NCI-H146 treated with DMSO at 0.1 percent for 48 hours (cell line): ENCODE results near the gene TNRC6A.
"Not testable (repeated sequence)": the region's sequence is repeated elsewhere in the genome, so short reads cannot be mapped to it uniquely, and the experiment has no call there.

Source experiments
- DNase-seq: peaks from one replicate; lab custom pipeline; 2025; ENCODE audit not compliant: unreplicated experiment; lab: John Stamatoyannopoulos, UW

Gene TNRC6A

DNA sequence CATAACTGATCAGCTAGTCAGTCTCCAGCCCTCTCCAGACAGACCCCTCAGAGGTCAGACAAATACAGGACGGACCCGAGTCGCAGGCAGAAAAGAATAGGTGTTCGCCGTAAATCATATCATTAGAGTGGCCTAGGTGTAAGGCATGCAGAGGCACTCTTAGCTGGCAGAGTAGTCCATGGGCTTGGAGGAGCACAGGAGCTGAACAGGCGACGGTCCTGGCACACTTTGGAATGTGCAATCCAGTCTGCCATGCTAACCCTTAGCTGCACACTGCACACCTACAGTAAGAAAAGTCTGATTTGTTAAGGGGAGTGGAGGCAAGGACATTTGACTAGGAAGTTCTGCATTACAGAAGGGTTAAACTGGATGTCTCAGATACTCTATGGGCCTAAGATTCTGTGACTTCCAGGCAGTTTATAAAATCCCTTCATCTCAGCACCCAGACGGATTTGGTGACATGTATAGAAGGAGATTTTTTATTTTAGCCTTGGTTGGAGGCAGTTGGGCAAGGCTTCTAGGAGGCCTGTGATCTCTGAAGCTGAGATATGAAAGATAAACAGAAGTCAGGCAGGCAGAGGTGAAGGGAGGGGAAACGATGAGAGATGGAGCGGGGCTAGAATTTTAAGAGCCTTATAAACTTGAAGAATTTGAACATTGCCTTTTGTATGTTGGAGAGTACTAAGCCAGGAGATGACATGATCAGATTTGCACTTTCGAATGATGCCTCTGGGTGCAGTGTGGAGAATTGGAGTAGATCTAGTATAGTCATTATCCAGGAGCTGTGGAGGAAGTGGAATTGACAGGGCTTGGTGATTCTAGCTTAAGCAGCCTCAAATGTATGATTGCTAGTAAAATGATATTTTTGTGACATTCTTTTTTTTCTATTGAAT is 81.7 kb downstream of the TNRC6A start:
- DNase-seq, result no peak

DNA sequence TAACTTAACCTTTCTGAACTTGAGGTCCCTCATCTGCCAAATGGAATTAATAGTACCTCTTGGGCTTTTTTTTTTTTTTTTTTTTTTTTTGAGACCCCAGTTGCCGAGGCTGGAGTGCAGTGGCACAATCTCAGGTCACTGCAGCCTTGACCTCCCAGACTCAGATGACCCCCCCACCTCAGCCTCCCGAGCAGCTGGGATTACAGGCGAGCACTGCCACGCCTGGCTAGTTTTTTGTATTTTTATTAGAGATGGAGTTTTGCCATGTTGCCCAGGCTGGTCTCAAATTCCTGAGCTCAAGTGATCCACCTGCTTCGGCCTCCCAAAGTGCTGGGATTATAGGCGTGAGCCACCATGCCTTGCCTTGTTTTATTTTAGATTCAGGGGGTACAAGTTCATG is 83.4 kb downstream of the TNRC6A start:
- not testable (repeated sequence) for DNase-seq

DNA sequence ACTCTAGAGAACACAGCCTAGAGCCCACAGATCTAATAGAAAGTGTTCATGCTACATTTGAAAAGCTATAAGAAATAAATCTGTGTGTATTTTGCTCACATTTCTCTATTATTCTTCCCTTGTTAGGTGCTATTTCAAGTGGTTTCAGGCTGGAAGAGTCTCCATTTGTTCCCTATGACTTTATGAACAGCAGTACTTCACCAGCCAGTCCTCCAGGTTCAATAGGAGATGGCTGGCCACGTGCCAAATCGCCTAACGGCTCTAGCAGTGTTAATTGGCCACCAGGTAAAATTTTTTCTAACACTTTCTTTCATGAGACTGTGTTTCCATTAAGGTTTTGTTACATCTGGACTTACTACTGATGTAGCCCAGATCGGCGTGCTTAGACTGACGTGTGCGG is 85.6 kb downstream of the TNRC6A start:
- DNase-seq, result no peak

DNA sequence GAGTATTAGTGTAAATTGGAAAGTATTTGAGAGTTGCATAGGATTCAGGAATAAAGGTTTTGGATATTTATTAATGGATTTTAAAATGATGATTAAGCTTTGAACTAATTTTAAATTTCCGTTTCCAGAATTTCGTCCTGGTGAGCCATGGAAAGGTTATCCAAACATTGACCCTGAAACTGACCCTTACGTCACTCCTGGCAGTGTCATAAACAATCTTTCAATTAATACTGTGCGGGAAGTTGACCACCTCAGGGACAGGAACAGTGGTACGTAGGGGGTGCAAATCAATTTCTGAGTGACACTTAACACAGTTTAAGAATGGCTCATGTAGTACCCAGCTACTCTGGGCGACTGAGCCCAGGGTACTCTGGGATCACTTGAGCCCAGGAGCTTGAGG is 87.2 kb downstream of the TNRC6A start:
- DNase-seq, result no peak

DNA sequence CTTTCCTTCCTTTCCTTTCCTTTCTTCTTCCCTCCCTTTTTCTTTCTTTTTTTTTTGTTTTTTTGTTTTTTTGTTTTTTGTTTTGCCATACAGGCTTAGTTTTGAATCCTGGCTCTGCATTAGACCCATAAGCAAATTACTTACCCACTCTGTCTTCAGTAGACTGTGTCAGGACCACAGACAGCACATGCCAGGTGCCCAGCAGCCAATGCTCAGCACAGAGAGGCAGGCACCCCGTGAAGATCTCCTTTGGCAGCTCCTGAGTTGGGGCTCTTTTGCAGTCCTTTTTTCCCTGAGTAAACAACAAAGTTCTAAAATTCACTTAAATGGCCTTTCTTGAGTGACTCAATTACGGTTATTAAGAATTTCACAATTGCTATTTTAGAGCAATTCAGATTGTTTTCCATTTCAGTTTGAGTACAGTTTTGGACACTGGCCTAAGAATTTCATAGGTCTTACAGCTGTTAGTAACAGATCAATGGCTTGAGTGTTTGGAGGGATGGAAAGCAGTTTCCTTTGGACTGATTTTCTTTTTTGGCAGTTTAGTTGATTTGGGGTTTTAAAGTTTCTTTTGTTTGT is 90.1 kb downstream of the TNRC6A start:
- no peak for DNase-seq

DNA sequence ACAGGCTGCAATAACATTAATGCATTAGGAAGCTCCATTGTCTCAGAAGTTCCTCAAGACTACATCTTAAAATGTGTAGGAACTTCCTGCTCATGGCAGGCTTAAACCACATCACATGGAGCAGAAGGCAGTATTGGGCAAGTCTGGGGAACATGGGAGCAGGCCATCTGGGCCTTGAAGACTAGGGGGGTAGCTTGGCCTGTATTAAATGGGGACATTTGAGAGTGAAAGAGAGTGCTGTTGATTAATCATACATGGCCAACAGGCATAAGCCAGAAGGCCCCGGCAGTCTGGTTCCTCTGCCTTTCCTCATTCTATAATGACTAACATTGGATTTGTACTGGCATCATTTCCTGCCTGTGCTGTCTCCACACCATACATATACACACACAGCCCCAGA is 91.1 kb downstream of the TNRC6A start:
- DNase-seq, result no peak

DNA sequence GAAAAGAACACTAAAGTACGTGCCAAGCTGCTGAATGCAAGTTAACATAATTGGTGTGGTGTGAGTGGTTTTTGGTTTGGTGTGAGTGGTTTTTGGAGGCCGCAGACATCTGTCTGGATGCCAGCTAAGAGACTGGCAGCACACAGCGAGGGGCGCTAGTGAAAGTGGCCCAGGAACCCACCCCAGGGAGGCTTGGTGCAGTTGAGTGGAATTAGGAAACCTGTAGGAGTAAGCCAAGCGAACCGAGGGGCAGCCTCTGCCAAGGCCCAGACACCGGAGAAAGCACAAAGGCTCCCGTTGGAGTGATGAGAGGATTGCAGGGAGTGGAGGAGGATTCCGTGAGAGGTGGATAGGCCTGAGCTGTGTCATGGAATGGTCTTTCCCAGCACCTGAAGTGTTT is 91.7 kb downstream of the TNRC6A start:
- DNase-seq, result no peak

DNA sequence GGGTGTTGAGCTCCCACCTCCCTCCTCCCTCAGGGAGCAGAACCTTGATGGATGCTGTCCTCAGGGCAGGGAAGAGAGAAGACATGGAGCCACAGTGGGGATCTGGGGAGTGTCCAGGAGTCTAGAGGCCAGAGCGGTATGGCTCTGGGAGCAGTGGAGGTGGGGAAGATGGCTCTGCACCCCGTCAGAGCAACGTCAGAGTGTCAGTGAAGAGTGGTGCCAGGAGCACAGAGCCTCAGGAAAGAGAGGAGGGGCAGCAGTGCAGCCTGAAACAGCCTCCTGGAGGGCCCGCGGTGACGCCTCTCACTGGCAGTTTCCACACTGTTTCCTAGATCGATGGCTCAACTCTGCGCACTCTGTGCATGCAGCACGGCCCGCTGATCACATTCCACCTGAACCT is 93.1 kb downstream of the TNRC6A start:
- no peak for DNase-seq

DNA sequence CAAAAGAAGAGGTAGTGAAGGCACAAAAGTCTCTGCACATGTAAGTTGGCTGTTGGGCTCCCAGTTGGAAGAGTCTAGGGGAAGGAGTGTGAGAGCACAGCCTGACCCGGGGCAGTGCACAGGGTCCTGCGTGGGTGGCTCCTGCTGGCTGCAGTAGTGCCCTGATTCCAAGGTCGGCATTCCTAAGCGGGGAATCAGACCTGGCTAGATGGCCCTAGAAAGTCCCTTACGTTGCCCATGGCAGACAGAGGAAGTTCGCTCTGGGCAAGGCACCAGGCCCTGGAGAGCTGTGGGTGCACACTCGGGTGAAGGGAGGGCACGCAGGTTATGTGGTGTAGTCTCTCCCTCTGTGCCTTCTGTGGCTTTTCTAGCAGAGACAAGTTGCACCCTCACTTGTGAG is 93.5 kb downstream of the TNRC6A start:
- no peak for DNase-seq

DNA sequence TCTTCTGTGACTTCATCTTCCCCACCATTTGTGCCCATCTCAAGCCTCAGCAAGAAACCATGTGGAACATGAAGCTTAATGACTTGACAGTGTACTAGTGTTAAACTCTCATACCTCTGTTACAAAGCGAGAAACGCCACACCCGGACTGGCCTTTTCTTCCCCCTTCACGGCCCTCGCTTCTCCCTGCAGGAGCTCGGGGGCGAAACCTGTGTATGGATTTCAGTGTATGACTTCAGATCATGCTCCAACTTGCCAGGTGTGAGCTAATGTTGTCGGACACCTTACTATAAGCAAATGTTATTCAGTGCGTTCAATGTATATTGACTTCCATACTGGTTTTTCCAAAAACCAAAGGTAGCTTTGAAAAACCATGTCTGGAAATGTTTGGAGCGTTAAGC is 96.2 kb downstream of the TNRC6A start:
- DNase-seq, result no peak

DNA sequence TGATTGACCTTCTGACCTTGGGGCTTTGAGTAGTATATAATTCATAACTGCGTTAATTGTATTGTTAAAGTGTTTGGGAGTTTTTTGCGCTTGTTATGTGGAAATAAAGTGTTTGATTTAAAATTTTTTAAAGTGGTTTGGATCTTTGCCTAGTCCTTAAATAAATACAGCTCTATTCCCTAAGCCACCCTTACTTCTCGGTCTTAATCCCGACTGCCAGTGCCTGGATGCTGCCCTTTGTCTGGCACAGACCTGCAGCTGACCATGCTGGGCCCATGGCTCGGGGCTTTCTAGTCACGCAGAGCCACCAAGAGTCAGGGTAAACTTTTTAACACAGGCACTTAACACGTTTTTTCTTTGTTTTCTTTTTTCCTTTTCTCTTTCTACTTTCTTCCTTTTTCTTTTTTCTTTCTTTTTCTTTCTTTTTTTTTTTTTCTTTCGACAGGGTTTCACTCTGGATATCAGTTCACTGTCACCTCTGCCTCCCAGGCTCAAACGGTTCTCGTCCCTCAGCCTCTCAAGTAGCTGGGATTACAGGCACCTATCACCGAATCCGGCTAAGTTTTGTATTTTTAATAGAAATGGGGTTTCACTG is 96.7 kb downstream of the TNRC6A start:
- DNase-seq, result no peak

DNA sequence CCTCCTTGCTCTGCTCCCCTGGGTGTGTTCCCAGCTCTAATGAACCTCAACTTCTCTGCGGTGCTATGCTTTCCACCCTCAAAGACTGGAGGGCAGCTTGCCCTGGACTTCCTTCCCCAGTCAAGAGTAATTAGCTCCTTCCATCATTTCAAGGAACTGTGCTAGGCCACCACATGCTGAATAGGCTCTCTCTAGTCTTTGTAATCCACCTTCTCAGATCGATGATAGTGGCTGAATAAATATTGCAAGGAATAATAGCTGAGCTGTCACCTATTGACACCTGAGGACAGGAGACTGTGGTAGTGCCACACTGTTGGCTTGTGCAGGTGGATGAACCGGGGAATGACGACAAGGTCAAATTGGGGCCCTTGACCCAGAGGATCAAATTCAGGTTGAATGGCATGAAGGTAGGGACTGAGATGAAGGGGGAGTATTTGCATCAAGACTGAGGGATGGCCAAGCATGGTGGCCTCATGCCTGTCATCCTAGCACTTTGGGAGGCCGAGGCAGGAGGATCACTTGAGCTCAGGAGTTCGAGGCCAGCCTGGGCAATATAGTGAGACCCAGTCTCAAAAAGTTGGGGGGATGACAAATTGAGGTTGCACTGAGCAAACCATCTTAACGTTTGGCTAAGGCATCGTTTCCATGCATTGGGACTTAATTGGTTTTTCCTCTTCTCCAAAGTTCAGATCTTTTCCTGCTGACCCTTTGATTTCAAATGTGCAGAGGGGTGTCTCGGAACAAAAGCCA is 97.5 kb downstream of the TNRC6A start:
- DNase-seq, result no peak

DNA sequence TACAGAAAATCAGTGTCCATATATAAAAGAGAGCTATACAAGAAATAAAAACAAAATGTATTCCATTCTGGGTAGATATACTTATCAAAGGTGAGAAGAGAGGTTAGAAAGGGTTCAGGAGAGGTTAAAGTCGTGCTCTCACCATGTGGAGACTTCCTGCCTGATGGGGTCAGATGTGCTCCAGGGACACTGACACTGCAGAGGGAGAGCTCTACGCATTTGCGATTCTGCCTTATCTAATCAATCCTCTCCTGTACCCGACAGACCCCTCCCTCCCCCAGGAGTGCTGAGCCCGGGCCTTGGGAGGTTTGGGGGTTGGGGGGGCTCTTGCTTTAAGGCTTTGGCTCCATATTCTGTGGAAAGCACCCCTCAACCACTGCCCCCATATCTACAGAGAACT is 99.7 kb downstream of the TNRC6A start:
- no peak for DNase-seq

DNA sequence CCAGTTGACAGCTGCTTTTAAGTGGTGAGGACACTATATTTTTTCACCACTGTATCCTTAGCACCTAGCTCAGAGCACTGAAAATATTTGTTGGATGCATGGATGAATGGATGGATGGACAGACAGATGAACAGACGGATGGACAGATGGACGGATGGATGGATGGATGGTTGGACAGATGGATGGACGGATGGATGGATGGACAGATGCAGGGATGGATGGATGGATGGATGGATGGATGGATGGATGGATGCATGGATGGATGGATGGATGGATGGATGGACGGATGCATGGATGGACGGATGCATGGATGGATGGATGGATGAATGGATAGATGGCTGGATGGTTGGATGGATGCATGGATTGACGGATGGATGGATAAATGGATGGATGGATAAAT is 103.9 kb downstream of the TNRC6A start:
- DNase-seq, result no peak

DNA sequence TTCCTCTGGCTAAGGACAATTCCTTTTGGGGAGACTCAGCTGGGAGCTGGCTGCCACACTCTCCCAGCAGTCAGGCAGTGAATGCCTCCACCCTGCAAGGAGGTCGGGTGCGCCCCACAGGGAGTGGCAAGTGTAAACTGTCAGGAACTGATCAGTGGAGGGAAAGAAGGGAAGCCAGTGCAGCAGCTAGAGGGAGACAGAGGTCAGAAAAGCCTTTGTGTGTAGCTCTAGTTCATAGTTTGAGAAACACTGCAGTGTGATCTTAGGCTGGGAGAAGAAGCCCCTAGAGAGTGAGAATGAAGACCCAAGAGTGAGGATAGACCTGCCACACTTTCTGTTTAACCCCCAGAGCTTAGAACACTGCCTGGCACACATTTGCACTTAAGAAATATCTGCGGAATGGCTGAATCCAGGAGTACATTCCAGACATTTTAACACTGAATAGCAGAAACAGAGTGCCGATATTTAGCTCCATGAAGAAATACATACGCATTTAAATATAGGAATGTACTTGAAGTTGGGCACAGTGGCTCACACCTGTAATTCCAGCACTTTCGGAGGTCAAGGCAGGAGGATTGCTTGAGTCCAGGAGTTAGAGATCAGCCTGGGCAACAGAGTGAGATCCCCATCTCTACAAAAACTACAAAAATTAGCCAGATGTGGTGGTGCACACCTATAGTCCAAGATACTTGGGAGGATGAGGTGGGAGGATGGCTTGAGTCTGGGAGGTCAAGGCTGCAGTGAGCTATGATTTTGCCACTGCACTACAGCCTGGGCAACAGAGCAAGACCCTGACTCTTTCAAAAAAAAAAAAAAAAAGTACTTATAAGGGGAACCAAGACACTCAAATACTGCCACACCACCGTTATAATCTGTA is 105.2 kb downstream of the TNRC6A start:
- DNase-seq, result peak; percentile 7

DNA sequence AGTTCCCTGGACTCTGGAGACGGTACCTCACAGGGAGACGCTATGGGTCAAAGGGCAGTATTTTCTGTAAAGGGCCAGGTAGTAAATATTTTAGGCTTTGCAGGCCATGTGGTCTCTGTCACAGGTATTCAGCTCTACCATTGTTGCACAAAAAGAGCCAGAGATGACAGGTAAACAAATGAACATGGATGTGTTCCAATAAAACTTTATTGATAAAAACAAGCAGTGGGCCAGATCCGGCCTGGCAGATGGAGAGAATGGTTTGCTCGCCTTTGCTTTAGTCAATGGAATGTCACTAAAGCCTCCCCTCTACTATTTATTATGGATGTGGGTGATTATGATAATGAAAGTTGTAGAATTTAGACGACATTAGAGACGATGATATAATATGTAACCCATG is 107.4 kb downstream of the TNRC6A start:
- DNase-seq, result no peak

DNA sequence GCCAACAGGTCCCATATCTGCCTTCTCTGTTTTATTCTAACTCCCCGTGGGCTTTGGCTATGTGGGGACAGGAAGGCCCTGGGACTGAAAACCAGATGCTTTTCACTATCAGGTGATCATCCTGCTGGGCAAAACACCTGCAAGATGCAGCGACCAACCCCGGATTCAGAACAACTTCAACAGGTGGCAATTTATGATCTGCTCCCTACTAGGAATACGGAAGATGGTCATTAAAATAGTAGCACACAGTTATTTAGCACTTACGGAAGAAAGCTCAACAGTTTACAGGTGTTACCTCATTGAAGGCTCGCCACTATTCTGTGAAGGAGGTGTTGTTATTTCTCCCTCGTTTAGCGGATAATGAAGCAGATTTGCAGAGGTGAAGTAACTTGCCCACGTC is 108.5 kb downstream of the TNRC6A start:
- DNase-seq, result no peak

DNA sequence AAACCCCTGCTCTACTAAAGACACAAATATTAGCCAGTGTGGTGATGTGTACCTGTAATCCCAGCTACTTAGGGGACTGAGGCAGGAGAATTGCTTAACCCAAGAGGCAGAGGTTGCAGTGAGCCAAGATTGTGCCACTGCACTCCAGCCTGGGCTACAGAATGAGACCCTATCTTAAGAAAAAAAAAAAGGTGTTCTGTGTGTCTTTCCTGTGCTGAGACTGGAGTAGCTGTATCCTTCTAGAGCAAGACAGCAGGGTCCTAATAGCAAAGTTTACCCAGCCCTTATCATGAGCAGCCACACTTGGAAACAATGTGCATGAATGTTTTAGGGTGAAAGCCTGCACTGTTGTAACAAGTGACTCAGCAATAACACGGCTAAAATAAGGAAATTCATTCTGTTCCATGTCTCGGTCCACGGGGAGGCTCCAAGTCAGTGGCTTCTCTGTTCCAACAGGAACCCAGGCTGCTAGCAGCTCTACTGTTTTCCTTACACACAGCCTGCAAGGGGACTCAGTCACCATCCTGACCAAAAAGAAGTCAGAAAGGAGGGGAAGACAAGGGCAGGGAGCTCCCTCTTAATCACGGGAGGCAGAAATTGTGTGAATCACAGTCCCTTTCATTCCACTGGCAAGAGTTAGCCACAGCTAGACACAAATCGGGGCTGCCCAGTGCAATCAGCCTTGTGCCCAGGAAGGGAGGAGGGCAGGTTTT is 109.3 kb downstream of the TNRC6A start:
- no peak for DNase-seq

DNA sequence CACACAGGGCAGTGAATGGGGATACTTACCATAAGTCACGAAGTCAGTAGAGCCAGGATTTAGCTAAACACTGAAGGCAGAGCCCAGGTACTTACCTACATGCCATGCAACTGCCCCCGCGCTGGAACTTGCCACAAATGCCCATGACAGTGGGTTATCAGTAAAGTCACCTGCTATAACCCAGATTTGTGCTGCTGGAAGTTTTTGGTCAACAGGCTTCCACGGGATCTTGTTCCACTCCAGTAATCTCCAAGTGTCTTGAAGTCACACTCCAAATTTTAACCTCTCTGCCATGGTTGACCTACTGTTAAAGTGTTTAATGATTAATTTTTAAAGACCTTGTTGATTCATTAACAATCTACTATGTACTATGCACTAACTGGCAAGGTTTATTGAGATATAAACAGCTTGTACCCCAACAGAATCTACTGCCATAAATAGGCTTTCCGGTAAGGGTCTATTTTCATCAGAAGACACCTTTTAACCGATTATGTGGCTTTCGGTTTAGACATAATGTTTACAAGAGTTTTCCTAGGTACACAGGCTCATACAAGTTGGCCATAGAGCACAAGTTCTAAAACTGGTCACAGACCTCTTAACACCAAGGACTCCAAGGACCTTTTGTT is 110.0 kb downstream of the TNRC6A start:
- no peak for DNase-seq

DNA sequence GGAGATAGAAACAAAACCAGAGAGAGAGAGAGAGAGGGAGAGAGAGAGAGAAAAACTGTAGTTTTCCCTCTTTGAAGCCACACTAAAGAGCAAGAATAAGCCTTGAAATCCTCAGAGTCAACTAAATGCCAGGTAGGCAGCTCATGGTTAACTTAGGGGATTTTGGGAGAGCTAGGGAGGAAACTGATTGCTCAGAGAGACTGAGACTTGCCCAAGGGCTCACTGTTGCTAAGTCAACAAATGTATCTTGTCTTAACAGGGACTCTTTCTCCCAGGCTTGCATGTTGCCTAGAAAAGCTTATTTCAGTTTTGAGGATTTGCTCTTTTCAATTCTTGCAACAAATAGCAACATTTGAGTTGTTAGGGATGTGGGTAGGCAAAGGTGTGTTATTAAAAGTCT is 111.8 kb downstream of the TNRC6A start:
- no peak for DNase-seq
